Vagina (tissue), 2 donors: Measurements from ENCODE around the gene GATAD2A.

ENCODE experiments used
- POLR2AphosphoS5 ChIP-seq, 2 donors: sonication (generic); formaldehyde crosslinking; IDR thresholded peaks; one replicate each; pipeline ENCODE4 v1.9.0; 2017; ENCODE audit warnings: antibody characterized with exemption in 2 of 2, mild to moderate bottlenecking in 2 of 2, low read depth in 1 of 2; ENCODE audit not compliant: insufficient read depth in 1 of 2
- TF ChIP-seq, protein P1 (sequence below), 3 experiments: fragments of 450-650 bp in 2 of 3; fragments of 200-600 bp in 1 of 3; sonication (generic) in 1 of 3; IDR thresholded peaks; one replicate each; pipeline ENCODE4 v1.5.1; 2017 to 2019; ENCODE audit warnings: antibody characterized with exemption in 3 of 3, mild to moderate bottlenecking in 2 of 3, moderate library complexity in 2 of 3

- TF ChIP-seq, protein P1, sequence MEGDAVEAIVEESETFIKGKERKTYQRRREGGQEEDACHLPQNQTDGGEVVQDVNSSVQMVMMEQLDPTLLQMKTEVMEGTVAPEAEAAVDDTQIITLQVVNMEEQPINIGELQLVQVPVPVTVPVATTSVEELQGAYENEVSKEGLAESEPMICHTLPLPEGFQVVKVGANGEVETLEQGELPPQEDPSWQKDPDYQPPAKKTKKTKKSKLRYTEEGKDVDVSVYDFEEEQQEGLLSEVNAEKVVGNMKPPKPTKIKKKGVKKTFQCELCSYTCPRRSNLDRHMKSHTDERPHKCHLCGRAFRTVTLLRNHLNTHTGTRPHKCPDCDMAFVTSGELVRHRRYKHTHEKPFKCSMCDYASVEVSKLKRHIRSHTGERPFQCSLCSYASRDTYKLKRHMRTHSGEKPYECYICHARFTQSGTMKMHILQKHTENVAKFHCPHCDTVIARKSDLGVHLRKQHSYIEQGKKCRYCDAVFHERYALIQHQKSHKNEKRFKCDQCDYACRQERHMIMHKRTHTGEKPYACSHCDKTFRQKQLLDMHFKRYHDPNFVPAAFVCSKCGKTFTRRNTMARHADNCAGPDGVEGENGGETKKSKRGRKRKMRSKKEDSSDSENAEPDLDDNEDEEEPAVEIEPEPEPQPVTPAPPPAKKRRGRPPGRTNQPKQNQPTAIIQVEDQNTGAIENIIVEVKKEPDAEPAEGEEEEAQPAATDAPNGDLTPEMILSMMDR (IDR thresholded peaks at IDR 0.05) = no peak
- TF ChIP-seq POLR2AphosphoS5 (IDR thresholded peaks at IDR 0.05; ENCODE audit: insufficient read depth in 1 of 2, low read depth in 1 of 2) = no peak
Observed at GRCh38 chr19:19429361-19429760, 23.9 kb downstream of the GATAD2A start.
